Measurements from ENCODE around the gene KMT5C. TPM values are rescaled to one million over a fixed set of nuclear protein-coding genes. Genes with fewer than 3 reads are reported as not detected.

Gene KMT5C
- total RNA-seq, 1 experiment from 2014 or later, result 54.5 TPM

GRCh38 chr19:55365245-55365644 lies 25.6 kb downstream of the KMT5C start:
- H3K9me3 Mint-ChIP-seq, result no peaks in the 10 kb centered on the region
- no CpG with 5 or more reads among the region's 8 CpGs for WGBS (ENCODE audit: extremely low coverage, insufficient read length, low lambda C conversion rate)

More at GRCh38 chr19:55365245-55365644, 25.6 kb downstream of the KMT5C start:
- Histone ChIP-seq H2BK15ac (ENCODE audit: low read depth, low read length) (no peak overlapping the region), H2AFZ (ENCODE audit: low read length) (no peak overlapping the region), H3K14ac (ENCODE audit: insufficient read depth, low read length) (no peak overlapping the region), H2BK5ac (ENCODE audit: insufficient read length, low read length) (no peak overlapping the region), H3K27ac (ENCODE audit: insufficient read length, low read depth, low read length) (no peak overlapping the region), H3K79me2 (ENCODE audit: insufficient read depth, low read length) (no peaks in the 10 kb centered on the region), H4K5ac (ENCODE audit: insufficient read length, low read depth, low read length) (no peak overlapping the region), H3K18ac (ENCODE audit: insufficient read length, low read depth, low read length) (no peak overlapping the region), H3K56ac (ENCODE audit: insufficient read length, low read depth, low read length) (no peak overlapping the region), H4K20me1 (ENCODE audit: control insufficient read depth, insufficient read depth, insufficient read length) (no peaks in the 10 kb centered on the region), H3K23me2 (ENCODE audit: insufficient read length, low read depth, low read length, poor library complexity, severe bottlenecking) (peaks cover 6% of the 10 kb centered on the region), H3T11ph (ENCODE audit: low read length) (no peak overlapping the region), H3K27me3 (ENCODE audit: insufficient read depth, low read length) (no peaks in the 10 kb centered on the region; the same call in 1 of the 2 replicates), H4K8ac (replicated peaks; ENCODE audit: insufficient read length, low read depth, low read length) (no peak overlapping the region), H2BK12ac (ENCODE audit: insufficient read length, low read depth, low read length) (no peak overlapping the region), H2AK5ac (ENCODE audit: insufficient read length, low read length) (no peak overlapping the region), H3K4ac (ENCODE audit: low read depth, low read length) (no peak overlapping the region), H2BK20ac (ENCODE audit: low read depth, low read length, poor library complexity, severe bottlenecking) (no peak overlapping the region), H3K4me1 (ENCODE audit: insufficient read depth, low read length) (no peaks in the 10 kb centered on the region), H3K9ac (ENCODE audit: extremely low read depth, insufficient read length, low read length) (no peak overlapping the region), H3K23ac (ENCODE audit: insufficient read length, low read depth, low read length) (no peak overlapping the region), H3K4me2 (ENCODE audit: insufficient read depth, insufficient read length, low read length) (no peak overlapping the region), H3K79me1 (ENCODE audit: insufficient read depth, low read depth, low read length, poor library complexity, severe bottlenecking) (no peaks in the 10 kb centered on the region), H3K9me3 (ENCODE audit: control insufficient read depth, low read depth, low read length) (no peaks in the 10 kb centered on the region), H4K91ac (ENCODE audit: insufficient read length, low read depth, low read length) (no peak overlapping the region), H2BK120ac (ENCODE audit: low read depth, low read length, poor library complexity, severe bottlenecking) (no peak overlapping the region)
- H3K27ac Mint-ChIP-seq, result no peak overlapping the region
- H3K27me3 Mint-ChIP-seq (ENCODE audit: low read depth), result peaks cover 55% of the 10 kb centered on the region
- H3K4me1 Mint-ChIP-seq, result peaks cover 12 to 30% of the 10 kb centered on the region in 2 experiments
- DNase-seq, result no peak
- H3K36me3 Mint-ChIP-seq (ENCODE audit: insufficient read depth in 1 of 3, low read depth in 3 of 3), result no peaks in the 10 kb centered on the region
- no peak for TF ChIP-seq CTCF (conservative IDR thresholded peaks at IDR 0.05)
- H3K4me3 Mint-ChIP-seq, result no peak overlapping the region
